HepG2 (cell line): ENCODE data around the gene ACSL3. TPM values are rescaled to one million over a fixed set of nuclear protein-coding genes. Genes with fewer than 3 reads are reported as not detected.

Source experiments
- ATAC-seq: fragments of 200-7000 bp; cut with Tn5 transposase; 3 replicates; pipeline ENCODE4 v1.9.1; 2020; ENCODE audit warnings: mild to moderate bottlenecking, moderate library complexity
- BruUV-seq: library from RNA; stranded (reverse); fragments of 400-500 nt; replicated peaks from 2 replicates; lab custom pipeline; 2021; lab: Mats Ljungman, UMichigan
- CTCF ChIA-PET: fragments of 300-600 bp; formaldehyde crosslinking; extraction: SDS; loops from one replicate; lab custom pipeline; 2021; ENCODE audit warnings: low total read pairs, inconsistent platforms, low intra/inter-chr PET ratio; lab: Yijun Ruan, JAX
- POLR2A ChIA-PET: fragments of 350-600 bp; sonication (Branson Sonifier 250); formaldehyde crosslinking; loops from one replicate; lab custom pipeline; 2020; ENCODE audit warnings: antibody characterized with exemption, inconsistent platforms; lab: Yijun Ruan, JAX
- DNase-seq: peaks from one replicate; pipeline ENCODE4 v3.0.0-alpha.2; 2015; ENCODE audit warnings: low spot score
- FAIRE-seq: peaks from 3 replicates; lab custom pipeline; 2011; peaks lifted over from hg19 to GRCh38; lab: Jason Lieb, UNC
- H2AFZ ChIP-seq: one replicate; pipeline ENCODE4 v1.6.1; 2011; ENCODE audit warnings: low read length, inconsistent platforms
- H3K27ac ChIP-seq: fragments of 300-600 bp; 3 replicates; pipeline ENCODE4 v1.8.0; 2011; ENCODE audit warnings: mixed run types, mild to moderate bottlenecking, mixed read lengths, low read length, inconsistent platforms; ENCODE audit not compliant: insufficient read depth; ENCODE audit errors: extremely low read length
- H3K27me3 ChIP-seq, 2 experiments: fragments of 200-600 bp in 1 of 2; 2 replicates in 1 of 2; 3 replicates in 1 of 2; pipeline versions ENCODE4 v1.6.0 to v1.8.0; 2011; ENCODE audit warnings: low read length in 2 of 2, mild to moderate bottlenecking in 2 of 2, moderate library complexity in 2 of 2, inconsistent platforms in 1 of 2; ENCODE audit not compliant: insufficient read depth in 2 of 2, control insufficient read depth in 1 of 2
- H3K36me3 ChIP-seq, 2 experiments: fragments of 200-600 bp in 1 of 2; replicated peaks in 1 of 2; 2 replicates in 1 of 2; 3 replicates in 1 of 2; pipeline versions ENCODE4 v1.5.1 to v1.8.0; 2011; ENCODE audit warnings: low read length in 2 of 2, inconsistent platforms in 1 of 2; ENCODE audit not compliant: insufficient read depth in 2 of 2, control insufficient read depth in 1 of 2
- H3K4me1 ChIP-seq: 2 replicates; pipeline ENCODE4 v1.5.1; 2012; ENCODE audit warnings: low read length, inconsistent platforms; ENCODE audit not compliant: insufficient read depth
- H3K4me2 ChIP-seq: 2 replicates; pipeline ENCODE4 v1.6.0; 2011; ENCODE audit warnings: low read depth, low read length, inconsistent platforms
- H3K4me3 ChIP-seq, 3 experiments: fragments of 200-600 bp in 1 of 3; sonication (generic), shearing (Covaris generic) in 1 of 3; replicated peaks in 1 of 3; 2 replicates each; pipeline ENCODE4 v1.5.1; 2011 to 2016; ENCODE audit warnings: low read length in 3 of 3, inconsistent platforms in 2 of 3, low read depth in 2 of 3, mild to moderate bottlenecking in 2 of 3, control low read depth in 1 of 3, mixed read lengths in 1 of 3; ENCODE audit not compliant: insufficient read depth in 1 of 3
- H3K79me2 ChIP-seq: one replicate; pipeline ENCODE4 v1.6.1; 2011; ENCODE audit warnings: low read length, inconsistent platforms; ENCODE audit not compliant: insufficient read depth
- H3K9ac ChIP-seq: 2 replicates; pipeline ENCODE4 v1.6.0; 2011; ENCODE audit warnings: mild to moderate bottlenecking, low read depth, low read length, inconsistent platforms; ENCODE audit not compliant: insufficient read depth
- H3K9me3 ChIP-seq: 2 replicates; pipeline ENCODE4 v1.5.1; 2012; ENCODE audit warnings: mild to moderate bottlenecking, low read length
- H4K20me1 ChIP-seq: 2 replicates; pipeline ENCODE4 v1.6.0; 2011; ENCODE audit warnings: inconsistent platforms, mild to moderate bottlenecking, low read length, moderate library complexity; ENCODE audit not compliant: insufficient read depth
- CEBPB ChIP-seq: IDR thresholded peaks from 2 replicates; pipeline ENCODE4 v1.6.1; 2011; ENCODE audit warnings: low read depth, low read length, improper control_type of control experiment, borderline replicate concordance
- CEBPG ChIP-seq: IDR thresholded peaks from 2 replicates; pipeline ENCODE4 v1.6.1; 2016
- MAFG ChIP-seq: sonication (generic); formaldehyde crosslinking; IDR thresholded peaks from 2 replicates; pipeline ENCODE4 v1.5.1; 2020; ENCODE audit warnings: mild to moderate bottlenecking, missing genetic modification reagents
- MNT ChIP-seq: fragments of 450-650 bp; IDR thresholded peaks from 2 replicates; pipeline ENCODE4 v1.6.1; 2016
- ZBTB3 ChIP-seq: sonication (generic); formaldehyde crosslinking; IDR thresholded peaks from 2 replicates; pipeline ENCODE4 v1.4.0; 2020; ENCODE audit warnings: low read depth, mild to moderate bottlenecking, moderate library complexity, missing genetic modification reagents, borderline replicate concordance
- ZNF234 ChIP-seq: sonication (generic); formaldehyde crosslinking; conservative IDR thresholded peaks from 2 replicates; pipeline ENCODE4 v1.5.1; 2020; ENCODE audit warnings: mild to moderate bottlenecking, missing genetic modification reagents
- WGBS: methylation state at CpG from one replicate; pipeline ENCODE4 v1.1.6; 2017; ENCODE audit warnings: low lambda C conversion rate; 5-methylcytosine and 5-hydroxymethylcytosine counted together
- in situ Hi-C: cut with HindIII; loops from 2 replicates; pipeline ENCODE4 v1.10.0; 2017; ENCODE audit warnings: low pct_unique_long_range_greater_than_20kb; ENCODE audit not compliant: extremely low pct_ligation_motif_present
- intact Hi-C: fragments of 100-400 bp; cut with micrococcal nuclease; formaldehyde crosslinking; loops from one replicate; pipeline ENCODE4 v1.10.0; 2022; ENCODE audit not compliant: unreplicated experiment
- polyA plus RNA-seq, 8 experiments: library from polyadenylated mRNA; depleted of rRNA in 3 of 8; stranded (reverse) in 7 of 8; unstranded in 1 of 8; fragments of >200 nt; fragmentation: Illumina TruSeq in 4 of 8; extraction: Trizol in 4 of 8; gene quantifications; 2 replicates each; pipeline versions ENCODE4 v1.2.1 to v1.2.3, GENCODE V29; 2011 to 2016; ENCODE audit warnings: low read depth in 4 of 8, missing spikeins in 1 of 8, mixed read lengths in 1 of 8; ENCODE audit not compliant: insufficient read depth in 1 of 8
- total RNA-seq, 5 experiments: library from RNA; depleted of rRNA; stranded (reverse); fragments of >200 nt; fragmentation: Illumina TruSeq; extraction: Trizol; gene quantifications; 2 replicates each; pipeline ENCODE4 v1.2.3, GENCODE V29; 2016; ENCODE audit warnings: low read depth in 1 of 5

Gene ACSL3
- total and polyA plus RNA-seq, 2 of the 13 experiments (the other 11 are each of a cell fraction or from before 2014, with no cell fraction given), result 305 to 365 TPM

DNA sequence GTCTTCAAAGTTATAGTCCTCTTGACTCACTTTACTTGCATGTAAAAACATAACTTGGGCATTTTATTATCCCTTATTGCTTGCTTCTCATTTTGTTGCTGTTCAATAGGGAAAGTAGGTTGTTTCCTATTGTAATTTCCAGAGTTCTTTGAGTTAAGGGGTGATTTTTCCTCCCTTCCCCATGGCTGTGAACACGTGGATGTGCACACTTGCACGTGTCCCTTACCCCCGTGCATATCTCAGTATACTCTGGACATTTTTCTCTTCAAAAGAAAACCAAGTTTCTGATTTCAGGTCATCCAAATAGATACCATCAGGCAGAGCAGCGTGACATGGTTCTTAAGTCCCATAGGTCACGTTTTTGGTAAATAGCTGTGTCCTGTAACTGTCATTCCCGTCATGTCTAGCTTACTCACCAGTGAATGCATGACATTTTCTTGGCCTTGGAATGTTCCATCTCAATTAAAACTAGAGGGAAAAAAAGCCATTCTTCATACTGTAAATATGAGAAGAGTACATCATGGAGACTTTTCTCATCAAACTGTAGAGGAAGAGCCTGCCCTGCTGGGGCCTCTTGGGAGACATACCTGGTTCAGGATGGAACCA lies 107.8 kb downstream of the ACSL3 start:
- H3K4me3 ChIP-seq, result no peak overlapping the region
- CTCF ChIA-PET, result no interaction called here
- POLR2A ChIA-PET, result no interaction called here

GRCh38 chr2:222969491-222969890 lies 108.7 kb downstream of the ACSL3 start:
- H3K4me1 ChIP-seq, result peaks cover 24% of the 10 kb centered on the region; the same call in 1 of the 2 replicates
- in situ Hi-C loops (loop anchor here (25.0 kb wide), 1 partner anchor 818 kb away; no protein-coding TSS in a partner anchor), intact Hi-C loops (no loop called here)
- POLR2A ChIA-PET, result no interaction called here
- no peak for FAIRE-seq
- no peaks in the 10 kb centered on the region for H3K79me2 ChIP-seq
- no peaks in the 10 kb centered on the region for H4K20me1 ChIP-seq
- no peak for ATAC-seq
- BruUV-seq, result no TSS peak
- CTCF ChIA-PET, result no interaction called here
- H3K36me3 ChIP-seq, result no peaks in the 10 kb centered on the region
- no peaks in the 10 kb centered on the region for H3K9me3 ChIP-seq
- no peak for DNase-seq
- H3K27me3 ChIP-seq, result peaks cover 1 to 53% of the 10 kb centered on the region in 2 experiments; a peak in 4 of 5 replicates
- no peak overlapping the region for H3K4me2 ChIP-seq
- no peak overlapping the region for H2AFZ ChIP-seq
- WGBS, result 1% methylated on average over 3 of the region's 3 CpGs
- no peak overlapping the region for H3K4me3 ChIP-seq
- no peak for TF ChIP-seq ZNF234
- TF ChIP-seq CEBPB, result peak; percentile 28; the same call in 1 of the 2 replicates
- TF ChIP-seq CEBPG (CRISPR knock-in tag), result peak; percentile 23; the same call in 1 of the 2 replicates
- H3K9ac ChIP-seq, result no peak overlapping the region
- no peak overlapping the region for H3K27ac ChIP-seq

More for the DNA sequence above, 107.8 kb downstream of the ACSL3 start:
- no peak overlapping the region for H3K9ac ChIP-seq
- no peaks in the 10 kb centered on the region for H3K79me2 ChIP-seq
- no peaks in the 10 kb centered on the region for H4K20me1 ChIP-seq
- BruUV-seq, result no TSS peak
- intact Hi-C loops, result no loop called here
- ATAC-seq (no peak), DNase-seq (no peak), FAIRE-seq (no peak)
- no peak for TF ChIP-seq MAFG
- peak; percentile 99 for TF ChIP-seq MNT
- no peak for TF ChIP-seq ZBTB3 (CRISPR knock-in tag)
- no peak overlapping the region for H3K4me2 ChIP-seq
- no peaks in the 10 kb centered on the region for H3K36me3 ChIP-seq
- WGBS, result 3% methylated on average over 6 of the region's 6 CpGs
- no peak overlapping the region for H3K27ac ChIP-seq
- H3K27me3 ChIP-seq, result peaks cover 1 to 59% of the 10 kb centered on the region in 2 experiments; a peak in 4 of 5 replicates
- no peak overlapping the region for H2AFZ ChIP-seq
- H3K4me1 ChIP-seq, result peaks cover 24% of the 10 kb centered on the region; the same call in 1 of the 2 replicates
- in situ Hi-C loops, result loop anchor here (25.0 kb wide), 1 partner anchor 819 kb away; no protein-coding TSS in a partner anchor
- H3K9me3 ChIP-seq, result no peaks in the 10 kb centered on the region
